Measurements from ENCODE around the gene KRT86.

GRCh38 chr12:52267699-52268098, 6.7 kb upstream of the KRT86 start:
- TF ChIP-seq CTCF (conservative IDR thresholded peaks at IDR 0.05) (no peak), EZH2 (IDR thresholded peaks at IDR 0.05; ENCODE audit: low read depth) (no peak)

All from PC-9 (cell line).